Measurements from ENCODE around the gene NGFR. TPM values are rescaled to one million over a fixed set of nuclear protein-coding genes. Genes with fewer than 3 reads are reported as not detected.

NGFR gene
- total and polyA plus RNA-seq, 8 donors, result 2.7 to 16.2 (median 11.3) TPM

- no peak for DNase-seq
Measured at GRCh38 chr17:49473900-49474751, 21.0 kb upstream of the NGFR start.

GRCh38 chr17:49477709-49478108, 17.4 kb upstream of the NGFR start:
- intact Hi-C loops (cut with DNase I), result no loop called here
- Histone ChIP-seq H3K27ac (no peak overlapping the region), H3K4me1 (no peaks in the 10 kb centered on the region), H3K27me3 (peaks cover 0 to 82% of the 10 kb centered on the region in 2 donors), H3K4me3 (no peak overlapping the region), H3K9me3 (no peaks in the 10 kb centered on the region), H3K36me3 (no peaks in the 10 kb centered on the region)
- peak in 1 of 4 donors; percentile 73 for DNase-seq
- TF ChIP-seq CTCF (IDR thresholded peaks at IDR 0.05), result no peak
- ATAC-seq, result no peak

More at GRCh38 chr17:49473900-49474751, 21.0 kb upstream of the NGFR start:
- no peak overlapping the region for H3K4me3 ChIP-seq
- H3K36me3 ChIP-seq, result no peaks in the 10 kb centered on the region
- no peak for ATAC-seq
- H3K4me1 ChIP-seq, result peaks cover 3 to 7% of the 10 kb centered on the region in 2 donors
- intact Hi-C loops (cut with DNase I), result no loop called here
- peaks cover 23 to 95% of the 10 kb centered on the region in 2 donors for H3K27me3 ChIP-seq
- TF ChIP-seq CTCF (IDR thresholded peaks at IDR 0.05), result no peak
- H3K27ac ChIP-seq, result no peak overlapping the region
- H3K9me3 ChIP-seq, result no peaks in the 10 kb centered on the region

- Histone ChIP-seq H3K9me3 (no peaks in the 10 kb centered on the region), H3K4me3 (no peak overlapping the region), H3K36me3 (no peaks in the 10 kb centered on the region), H3K27me3 (peaks cover 12 to 85% of the 10 kb centered on the region in 2 donors), H3K27ac (no peak overlapping the region), H3K4me1 (peaks cover 0 to 2% of the 10 kb centered on the region in 2 donors)
- no peak for ATAC-seq
- intact Hi-C loops (cut with DNase I), result no loop called here
- no peak for DNase-seq
- no peak for TF ChIP-seq CTCF (IDR thresholded peaks at IDR 0.05)
Measured at GRCh38 chr17:49480836-49481615, 14.1 kb upstream of the NGFR start.

GRCh38 chr17:49482144-49482817, 12.8 kb upstream of the NGFR start:
- no peaks in the 10 kb centered on the region for H3K36me3 ChIP-seq
- ATAC-seq (no peak), DNase-seq (no peak)
- no peak for TF ChIP-seq CTCF (IDR thresholded peaks at IDR 0.05)
- H3K9me3 ChIP-seq, result no peaks in the 10 kb centered on the region
- no peak overlapping the region for H3K27ac ChIP-seq
- intact Hi-C loops (cut with DNase I), result no loop called here
- peaks cover 0 to 9% of the 10 kb centered on the region in 2 donors for H3K4me1 ChIP-seq
- H3K4me3 ChIP-seq, result no peak overlapping the region
- peaks cover 12 to 87% of the 10 kb centered on the region in 2 donors for H3K27me3 ChIP-seq

Data from left lung (tissue), 10 donors.